ENCODE measurements around the gene GAGE12F. TPM values are rescaled to one million over a fixed set of nuclear protein-coding genes. Genes with fewer than 3 reads are reported as not detected.

The GAGE12F gene
- not detected in 2 replicates for polyA plus RNA-seq

GRCh38 chrX:49560542-49560941, at the start of gene GAGE12F:
TSS of gene GAGE12F (plus strand) at chrX:49560842. CDS start at chrX:49561997, 1,155 bp downstream.

DNA sequence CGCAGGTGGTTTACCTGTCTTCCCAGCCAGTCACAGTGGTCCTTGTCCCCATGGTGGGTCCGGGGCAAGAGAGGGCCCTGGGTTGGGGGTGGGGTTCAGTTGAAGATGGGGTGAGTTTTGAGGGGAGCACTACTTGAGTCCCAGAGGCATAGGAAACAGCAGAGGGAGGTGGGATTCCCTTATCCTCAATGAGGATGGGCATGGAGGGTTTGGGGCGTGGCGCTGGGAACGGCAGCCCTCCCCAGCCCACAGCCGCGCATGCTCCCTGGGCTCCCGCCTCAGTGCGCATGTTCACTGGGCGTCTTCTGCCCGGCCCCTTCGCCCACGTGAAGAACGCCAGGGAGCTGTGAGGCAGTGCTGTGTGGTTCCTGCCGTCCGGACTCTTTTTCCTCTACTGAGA, 28.8 kb upstream of the GAGE12F start, which contains the start of gene GAGE12C:
Gene GAGE12C (plus strand): TSS at position 301 of the 400 bp plus-strand sequence. CDS start 1,155 bp downstream, outside the sequence.

GRCh38 chrX:49541433-49541832, 19.2 kb upstream of the GAGE12F start, which contains the start of gene GAGE12D:
TSS of gene GAGE12D (plus strand) at chrX:49541733. CDS start at chrX:49542888, 1,155 bp downstream.

DNA sequence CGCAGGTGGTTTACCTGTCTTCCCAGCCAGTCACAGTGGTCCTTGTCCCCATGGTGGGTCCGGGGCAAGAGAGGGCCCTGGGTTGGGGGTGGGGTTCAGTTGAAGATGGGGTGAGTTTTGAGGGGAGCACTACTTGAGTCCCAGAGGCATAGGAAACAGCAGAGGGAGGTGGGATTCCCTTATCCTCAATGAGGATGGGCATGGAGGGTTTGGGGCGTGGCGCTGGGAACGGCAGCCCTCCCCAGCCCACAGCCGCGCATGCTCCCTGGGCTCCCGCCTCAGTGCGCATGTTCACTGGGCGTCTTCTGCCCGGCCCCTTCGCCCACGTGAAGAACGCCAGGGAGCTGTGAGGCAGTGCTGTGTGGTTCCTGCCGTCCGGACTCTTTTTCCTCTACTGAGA, 9.7 kb upstream of the GAGE12F start, which contains the start of gene GAGE12E:
Gene GAGE12E (plus strand): TSS at position 301 of the 400 bp plus-strand sequence. CDS start 1,155 bp downstream, outside the sequence.

GRCh38 chrX:49570100-49570499, 9.5 kb downstream of the GAGE12F start, which contains the start of gene GAGE12G:
TSS of gene GAGE12G (plus strand) at chrX:49570400. CDS start at chrX:49571555, 1,155 bp downstream.

GRCh38 chrX:49579649-49580048, 19.0 kb downstream of the GAGE12F start, which contains the start of gene GAGE12H:
TSS of gene GAGE12H (plus strand) at chrX:49579949. CDS start at chrX:49581104, 1,155 bp downstream.

DNA sequence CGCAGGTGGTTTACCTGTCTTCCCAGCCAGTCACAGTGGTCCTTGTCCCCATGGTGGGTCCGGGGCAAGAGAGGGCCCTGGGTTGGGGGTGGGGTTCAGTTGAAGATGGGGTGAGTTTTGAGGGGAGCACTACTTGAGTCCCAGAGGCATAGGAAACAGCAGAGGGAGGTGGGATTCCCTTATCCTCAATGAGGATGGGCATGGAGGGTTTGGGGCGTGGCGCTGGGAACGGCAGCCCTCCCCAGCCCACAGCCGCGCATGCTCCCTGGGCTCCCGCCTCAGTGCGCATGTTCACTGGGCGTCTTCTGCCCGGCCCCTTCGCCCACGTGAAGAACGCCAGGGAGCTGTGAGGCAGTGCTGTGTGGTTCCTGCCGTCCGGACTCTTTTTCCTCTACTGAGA, 28.6 kb downstream of the GAGE12F start, which contains the start of gene GAGE2A:
Gene GAGE2A (plus strand): TSS at position 301 of the 400 bp plus-strand sequence. CDS start 1,155 bp downstream, outside the sequence.

GRCh38 chrX:49598720-49599119, 38.1 kb downstream of the GAGE12F start, which contains the start of gene GAGE1:
TSS of gene GAGE1 (plus strand) at chrX:49599020. CDS start at chrX:49600175, 1,155 bp downstream.

Other genes starting within 250 kb of the GAGE12F start
- gene GAGE12J, start 238.8 kb upstream of the GAGE12F start, polyA plus RNA-seq, result not detected in 2 replicates
- gene GAGE13, start 229.3 kb upstream of the GAGE12F start, polyA plus RNA-seq, result not detected in 2 replicates
- gene GAGE12C, start 28.7 kb upstream of the GAGE12F start, polyA plus RNA-seq, result not detected in 2 replicates
- not detected in 2 replicates for gene GAGE12D, start 19.1 kb upstream of the GAGE12F start, polyA plus RNA-seq
- not detected in 2 replicates for gene GAGE12E, start 9.6 kb upstream of the GAGE12F start, polyA plus RNA-seq
- not detected in 2 replicates for gene GAGE12G, start 9.6 kb downstream of the GAGE12F start, polyA plus RNA-seq
- not detected in 2 replicates for gene GAGE12H, start 19.1 kb downstream of the GAGE12F start, polyA plus RNA-seq
- not detected in 2 replicates for gene GAGE2A, start 28.7 kb downstream of the GAGE12F start, polyA plus RNA-seq
- gene GAGE1, start 38.2 kb downstream of the GAGE12F start, polyA plus RNA-seq, result not detected in 2 replicates
- not detected in 2 replicates for gene PAGE1, start 135.1 kb downstream of the GAGE12F start, polyA plus RNA-seq

Data from Purkinje cell (primary cell).